Sigmoid colon (tissue), 4 donors: ENCODE results near the gene SPATC1L.

Experiments
- POLR2A ChIP-seq, 2 donors: fragments of 450-650 bp; IDR thresholded peaks; one replicate each; pipeline ENCODE4 v1.6.1; 2016; ENCODE audit warnings: antibody characterized with exemption in 2 of 2, mild to moderate bottlenecking in 2 of 2, moderate library complexity in 2 of 2
- POLR2AphosphoS5 ChIP-seq, 4 donors: sonication (generic); formaldehyde crosslinking; IDR thresholded peaks; one replicate each; pipeline ENCODE4 v1.6.1; 2017; ENCODE audit warnings: antibody characterized with exemption in 4 of 4

DNA sequence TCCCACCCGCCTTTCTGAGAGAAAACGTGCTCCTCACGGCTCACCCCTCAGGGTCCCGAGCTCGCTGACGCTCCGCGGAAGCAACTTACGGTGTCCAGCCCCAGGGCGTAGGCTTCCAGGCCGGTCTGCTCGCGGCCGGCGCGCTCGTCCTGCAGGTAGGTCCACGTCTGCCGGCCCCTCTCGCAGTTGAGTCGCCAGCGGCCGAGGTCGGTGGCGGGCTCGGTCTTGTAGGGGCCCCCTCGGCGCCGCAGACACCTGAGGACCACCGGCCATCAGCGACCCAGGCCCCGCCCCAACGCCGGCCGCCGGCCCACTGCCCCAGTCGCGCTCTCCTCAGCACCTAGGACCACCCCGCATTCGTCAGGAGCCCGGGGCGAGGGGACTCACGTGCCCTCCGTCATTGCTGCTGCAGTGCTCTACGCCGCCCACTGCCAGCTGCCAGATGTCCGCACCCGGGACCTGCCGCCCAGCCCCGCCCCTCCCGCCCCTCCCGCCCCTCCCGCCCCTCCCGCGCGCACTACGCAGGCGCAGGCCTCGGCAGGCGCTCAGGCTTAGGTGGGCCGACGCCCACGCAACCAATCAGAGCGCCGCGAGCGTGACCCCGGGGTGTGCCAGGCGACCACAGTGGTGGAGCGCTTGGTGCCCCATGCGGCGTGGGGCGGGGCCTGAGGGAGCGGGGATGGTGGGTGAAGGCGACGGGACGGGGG lies 44.2 kb upstream of the SPATC1L start, which contains the start of gene LSS:
- TF ChIP-seq POLR2AphosphoS5 (IDR thresholded peaks at IDR 0.05) (peak; percentile 77 to 89 (median 82)), POLR2A (IDR thresholded peaks at IDR 0.05) (peak in 1 of 2 donors; percentile 57)
